GM18873 (cell line): ENCODE results near the gene HNF4A.

Source experiments
- ATAC-seq: cut with Tn5 transposase; IDR thresholded peaks from one replicate; pipeline ENCODE4 v1.9.1; 2021; ENCODE audit warnings: mild to moderate bottlenecking, moderate library complexity, moderate number of reproducible peaks; ENCODE audit not compliant: unreplicated experiment, low FRiP score

The HNF4A gene

DNA sequence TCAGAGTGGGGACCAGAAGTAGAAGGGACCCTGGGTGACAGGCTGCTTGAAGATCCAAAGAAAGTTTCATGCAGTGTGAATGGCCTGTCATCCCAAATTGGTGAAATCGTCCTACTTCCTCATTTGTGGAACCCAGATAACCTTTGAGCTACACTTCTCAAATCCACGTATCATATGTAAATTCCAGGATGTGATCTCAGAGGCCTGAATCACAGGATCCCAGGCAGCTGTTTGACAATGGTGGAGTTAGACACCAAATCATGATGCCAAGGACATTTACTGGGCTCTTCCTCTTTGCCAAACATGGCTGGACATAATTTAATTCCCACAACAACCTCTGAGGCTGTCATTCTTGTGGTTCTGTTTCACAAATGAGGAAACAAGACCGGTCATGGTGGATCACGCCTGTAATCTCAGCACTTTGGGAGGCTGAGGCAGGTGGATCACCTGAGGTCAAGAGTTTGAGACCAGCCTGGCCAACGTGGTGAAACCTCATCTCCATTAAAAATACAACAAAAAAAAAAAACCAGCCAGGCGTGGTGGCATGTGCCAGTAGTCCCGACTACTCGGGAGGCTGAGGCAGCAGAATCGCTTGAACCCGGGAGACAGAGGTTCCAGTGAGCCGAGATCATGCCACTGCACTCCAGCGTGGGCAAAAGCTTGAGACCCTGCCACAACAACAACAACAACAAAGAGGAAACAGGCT, 80.3 kb downstream of the HNF4A start:
- ATAC-seq: no peak

DNA sequence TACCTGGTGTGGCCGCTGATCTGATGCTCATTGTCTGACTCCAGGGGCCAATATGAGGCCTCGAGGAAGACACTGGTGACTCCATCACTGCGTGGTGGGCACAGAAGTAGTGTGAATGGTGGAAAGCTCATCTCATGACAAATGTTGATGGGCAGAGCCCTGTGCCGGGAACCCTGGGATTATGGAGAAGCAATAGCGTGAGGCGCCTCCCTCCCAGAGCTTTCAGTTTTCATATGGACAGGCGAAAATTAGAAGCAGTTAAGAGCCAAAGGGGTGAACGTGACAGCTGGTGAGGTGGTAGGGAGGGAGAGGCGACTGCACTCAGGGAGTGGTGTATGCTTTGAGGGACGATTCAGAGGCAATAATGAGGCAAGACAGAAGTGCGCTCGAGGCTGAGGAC, 80.9 kb downstream of the HNF4A start:
- no peak for ATAC-seq

DNA sequence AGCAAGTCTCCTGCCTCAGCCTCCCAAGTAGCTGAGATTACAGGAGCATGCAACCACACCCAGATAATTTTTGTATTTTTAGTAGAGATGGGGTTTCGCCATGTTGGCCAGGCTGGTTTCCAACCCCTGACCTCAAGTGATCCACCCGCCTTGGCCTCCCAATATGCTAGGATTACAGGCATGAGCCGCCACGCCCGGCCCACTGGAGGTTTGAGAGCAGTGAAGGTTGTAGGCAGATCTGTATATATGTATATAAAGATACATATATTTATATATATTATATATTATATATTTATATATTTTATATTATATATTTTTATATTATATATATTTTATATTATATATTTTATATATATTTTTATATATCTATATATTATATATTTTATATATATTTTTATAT, 82.0 kb downstream of the HNF4A start:
- no peak for ATAC-seq

- ATAC-seq: no peak
Measured at GRCh38 chr20:44438782-44439181, 83.3 kb downstream of the HNF4A start.

DNA sequence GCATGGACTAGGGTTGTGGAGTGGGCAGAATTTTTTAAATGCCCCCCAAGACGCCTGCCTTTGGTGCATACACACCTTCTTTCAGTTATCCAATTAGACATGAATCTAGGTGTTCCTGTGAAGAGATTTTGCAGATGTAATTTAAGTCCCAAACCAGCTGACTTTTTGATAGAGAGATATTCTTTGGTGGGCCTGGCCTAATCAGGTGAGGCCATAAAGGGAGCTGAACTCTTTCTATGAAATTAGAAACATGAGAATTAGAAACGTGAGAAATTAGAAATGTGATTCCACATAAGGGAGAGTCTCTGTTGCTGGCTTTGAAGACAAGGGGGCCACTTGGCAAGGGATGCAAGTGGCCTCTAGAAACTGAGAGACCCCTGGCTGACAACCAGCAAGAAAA, 83.8 kb downstream of the HNF4A start:
- ATAC-seq: no peak

GRCh38 chr20:44442298-44443070, 87.0 kb downstream of the HNF4A start:
- no peak for ATAC-seq

GRCh38 chr20:44445742-44446710, 90.5 kb downstream of the HNF4A start:
- ATAC-seq: no peak

DNA sequence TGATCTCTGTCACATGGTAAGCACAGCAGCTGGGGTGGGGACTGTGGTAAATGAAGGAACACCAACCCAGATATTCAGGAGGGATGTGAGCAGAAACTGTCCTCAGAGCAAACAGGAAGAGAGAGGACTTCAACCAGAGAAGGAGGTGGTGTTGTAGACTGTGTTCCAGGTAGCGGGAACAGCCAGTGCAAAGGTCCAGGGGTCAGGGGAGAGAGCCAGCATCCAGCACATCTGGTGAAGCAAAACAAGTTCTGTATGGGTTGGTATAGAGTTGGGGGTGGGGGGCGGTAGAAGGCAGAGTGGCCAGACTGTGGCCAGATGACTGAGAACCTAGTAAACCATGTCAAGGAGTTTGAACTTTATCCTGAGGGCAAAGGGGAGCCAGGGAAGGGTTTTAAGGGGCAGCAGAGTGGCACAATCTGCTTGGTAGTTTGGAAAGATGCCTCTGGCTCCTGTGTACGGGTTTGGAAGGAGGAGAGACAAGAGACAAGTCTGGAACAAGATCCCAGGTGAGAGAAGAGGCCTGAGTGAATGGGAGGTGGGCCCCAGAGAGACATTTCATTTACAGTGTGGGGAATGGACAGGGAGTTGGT, 92.4 kb downstream of the HNF4A start:
- ATAC-seq: no peak

DNA sequence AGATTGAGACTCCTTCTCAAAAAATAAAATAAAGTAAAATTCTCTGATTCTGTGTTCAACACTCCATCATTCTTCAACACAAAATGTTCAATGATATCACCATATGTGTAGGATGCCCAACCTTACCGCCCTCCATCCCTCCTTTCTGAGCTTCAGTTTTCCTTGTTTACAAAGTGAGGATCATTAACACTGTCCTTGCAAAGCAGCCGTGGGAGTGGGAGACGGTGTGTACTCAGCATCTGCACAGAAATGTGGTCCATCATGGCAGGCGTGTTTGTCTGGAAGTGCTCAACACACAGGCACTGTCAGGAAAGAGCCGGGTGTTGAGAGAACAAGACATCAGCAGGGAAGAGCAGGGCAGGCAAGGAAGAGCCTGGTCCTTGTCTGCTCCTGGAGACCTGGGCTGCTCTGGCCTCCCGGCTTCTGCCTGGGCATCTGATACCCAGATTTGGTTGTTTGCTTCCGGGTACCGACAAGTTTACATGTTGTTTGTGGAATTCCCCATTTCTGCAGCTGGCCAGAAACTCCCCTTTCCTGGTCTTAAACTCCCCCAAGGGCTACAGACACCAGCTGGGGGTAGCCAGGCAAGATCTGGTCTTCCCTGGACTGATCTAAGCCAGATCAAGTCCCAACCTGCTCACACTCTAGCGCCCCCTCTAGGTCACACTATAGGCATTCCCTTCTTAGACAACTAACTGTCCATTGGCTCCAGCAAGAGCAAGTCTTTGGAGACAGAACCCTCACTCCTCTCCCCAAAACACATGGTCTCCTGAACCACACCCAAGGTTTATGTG, 93.5 kb downstream of the HNF4A start:
- ATAC-seq: no peak

GRCh38 chr20:44449864-44450263, 94.4 kb downstream of the HNF4A start:
- no peak for ATAC-seq

- no peak for ATAC-seq
Measured at GRCh38 chr20:44450281-44450889, 94.9 kb downstream of the HNF4A start.

GRCh38 chr20:44450903-44451450, 95.5 kb downstream of the HNF4A start:
- ATAC-seq: no peak

GRCh38 chr20:44454306-44454963, 98.9 kb downstream of the HNF4A start:
- no peak for ATAC-seq

DNA sequence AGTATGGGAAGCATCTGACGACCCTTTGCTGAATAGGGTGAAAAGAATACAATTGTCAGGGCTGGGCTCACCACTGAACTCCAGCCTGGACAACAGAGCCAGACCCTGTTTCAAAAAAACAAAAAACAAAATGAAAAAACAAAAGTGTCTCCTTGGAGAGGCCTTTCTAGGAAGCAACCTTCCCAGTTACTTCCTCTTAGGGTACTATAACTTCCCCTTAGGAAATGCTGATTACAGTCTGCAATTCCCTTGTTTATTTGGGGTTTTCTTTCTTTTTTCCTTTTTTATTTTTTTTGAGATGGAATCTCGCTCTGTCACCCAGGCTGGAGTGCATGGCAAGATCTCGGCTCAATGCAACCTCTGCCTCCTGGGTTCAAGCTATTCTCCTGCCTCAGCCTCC, 99.6 kb downstream of the HNF4A start:
- no peak for ATAC-seq

DNA sequence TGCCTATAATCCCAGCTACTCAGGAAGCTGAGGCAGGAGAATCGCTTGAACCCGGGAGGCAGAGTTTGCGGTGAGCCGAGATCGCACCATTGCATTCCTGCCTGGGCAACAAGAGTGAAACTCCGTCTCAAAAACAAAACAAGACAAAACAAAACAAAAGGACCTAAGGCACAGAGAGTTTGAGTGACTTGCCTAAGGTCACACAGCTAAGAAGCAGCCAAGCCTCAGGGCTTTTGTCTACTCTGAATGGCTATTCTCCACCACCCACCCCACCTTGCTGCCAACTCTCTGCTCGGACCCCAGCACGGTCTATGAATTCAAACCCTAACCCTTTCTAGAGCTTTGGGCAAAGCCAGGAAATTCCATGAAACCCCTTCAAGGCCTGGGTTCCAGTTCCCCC, 101.1 kb downstream of the HNF4A start:
- no peak for ATAC-seq

DNA sequence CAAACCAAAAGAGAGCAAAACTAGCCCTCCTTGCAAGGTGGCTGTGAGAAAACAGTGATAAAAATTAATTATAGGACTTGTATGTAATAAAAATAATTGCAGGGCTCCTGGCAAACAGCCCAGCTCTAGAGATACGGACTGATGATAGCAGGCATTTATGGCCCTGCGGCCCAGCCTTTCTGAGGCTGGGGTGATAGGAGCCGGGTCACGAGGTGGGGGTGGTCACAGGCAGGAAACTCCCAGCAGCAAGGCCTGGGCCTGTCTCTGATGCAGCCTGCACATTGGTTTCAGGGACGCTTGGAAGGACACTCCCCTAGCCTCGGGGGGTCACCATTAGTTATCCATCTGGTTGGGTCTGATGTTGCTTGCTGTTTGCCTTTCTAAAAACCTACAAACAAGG, 101.5 kb downstream of the HNF4A start:
- no peak for ATAC-seq

GRCh38 chr20:44459271-44459670, 103.8 kb downstream of the HNF4A start:
- ATAC-seq: no peak

GRCh38 chr20:44460795-44461141, 105.3 kb downstream of the HNF4A start:
- ATAC-seq: no peak
